DOHH2 (cell line): ENCODE results near the gene SMIM38.

Experiments
- EZH2phosphoT487 ChIP-seq: fragments of 200-600 bp; sonication (generic); IDR thresholded peaks from 2 replicates; pipeline ENCODE4 v1.6.1; 2017; ENCODE audit warnings: borderline replicate concordance, mild to moderate bottlenecking, antibody characterized with exemption, low read length, moderate library complexity, mixed read lengths
- TF ChIP-seq, protein P1 (sequence below): fragments of 200-600 bp; sonication (generic); IDR thresholded peaks from one replicate; pipeline ENCODE4 v1.5.1; 2014; ENCODE audit warnings: antibody characterized with exemption, mild to moderate bottlenecking, low read depth, low read length; ENCODE audit not compliant: poor library complexity, severe bottlenecking

DNA sequence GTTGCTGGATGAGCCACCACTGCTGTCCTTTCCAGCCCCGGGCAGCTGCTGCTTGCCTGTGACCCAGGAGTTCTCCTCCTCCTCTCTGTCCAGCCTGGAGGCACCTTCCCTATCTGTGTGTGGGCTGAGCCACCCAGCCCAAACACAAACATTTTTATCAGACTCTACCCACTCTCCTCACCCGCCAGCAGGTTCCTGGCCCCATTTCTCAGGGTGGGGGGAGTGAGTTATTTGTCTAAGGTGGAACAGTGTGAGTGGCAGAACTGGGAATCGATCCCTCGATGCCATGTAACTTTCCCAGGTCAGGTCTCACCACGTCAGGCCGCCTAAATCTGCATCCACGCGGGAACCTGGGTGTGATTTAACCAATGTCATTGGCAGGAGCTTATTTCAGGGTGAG, 20.8 kb upstream of the SMIM38 start:
- TF ChIP-seq, protein P1, sequence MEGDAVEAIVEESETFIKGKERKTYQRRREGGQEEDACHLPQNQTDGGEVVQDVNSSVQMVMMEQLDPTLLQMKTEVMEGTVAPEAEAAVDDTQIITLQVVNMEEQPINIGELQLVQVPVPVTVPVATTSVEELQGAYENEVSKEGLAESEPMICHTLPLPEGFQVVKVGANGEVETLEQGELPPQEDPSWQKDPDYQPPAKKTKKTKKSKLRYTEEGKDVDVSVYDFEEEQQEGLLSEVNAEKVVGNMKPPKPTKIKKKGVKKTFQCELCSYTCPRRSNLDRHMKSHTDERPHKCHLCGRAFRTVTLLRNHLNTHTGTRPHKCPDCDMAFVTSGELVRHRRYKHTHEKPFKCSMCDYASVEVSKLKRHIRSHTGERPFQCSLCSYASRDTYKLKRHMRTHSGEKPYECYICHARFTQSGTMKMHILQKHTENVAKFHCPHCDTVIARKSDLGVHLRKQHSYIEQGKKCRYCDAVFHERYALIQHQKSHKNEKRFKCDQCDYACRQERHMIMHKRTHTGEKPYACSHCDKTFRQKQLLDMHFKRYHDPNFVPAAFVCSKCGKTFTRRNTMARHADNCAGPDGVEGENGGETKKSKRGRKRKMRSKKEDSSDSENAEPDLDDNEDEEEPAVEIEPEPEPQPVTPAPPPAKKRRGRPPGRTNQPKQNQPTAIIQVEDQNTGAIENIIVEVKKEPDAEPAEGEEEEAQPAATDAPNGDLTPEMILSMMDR, result no peak
- TF ChIP-seq EZH2phosphoT487, result no peak
